Thyroid gland (tissue), 4 donors: ENCODE results near the gene RPS19. TPM values are rescaled to one million over a fixed set of nuclear protein-coding genes. Genes with fewer than 3 reads are reported as not detected.

Source experiments
- DNase-seq, 2 donors: peaks; one replicate each; pipeline ENCODE4 v3.0.0-alpha.2; 2019
- H3K27ac ChIP-seq, 3 donors: fragments of 200-600 bp; sonication (generic); 1 replicate in 2 of 3; 2 replicates in 1 of 3; pipeline ENCODE4 v1.5.1; 2016 to 2019; ENCODE audit warnings: mild to moderate bottlenecking in 1 of 3, moderate library complexity in 1 of 3
- H3K27me3 ChIP-seq: fragments of 200-600 bp; sonication (generic); one replicate; pipeline ENCODE4 v1.5.1; 2019
- H3K36me3 ChIP-seq, 2 donors: fragments of 200-600 bp; sonication (generic); one replicate each; pipeline ENCODE4 v1.5.1; 2016 to 2019
- H3K4me1 ChIP-seq, 2 donors: fragments of 200-600 bp; sonication (generic); one replicate each; pipeline ENCODE4 v1.5.1; 2017 to 2019
- H3K4me3 ChIP-seq, 3 donors: fragments of 200-600 bp; sonication (generic); replicated peaks in 1 of 3; 1 replicate in 2 of 3; 2 replicates in 1 of 3; pipeline ENCODE4 v1.5.1; 2016; ENCODE audit warnings: mild to moderate bottlenecking in 1 of 3
- H3K9me3 ChIP-seq: fragments of 200-600 bp; sonication (generic); one replicate; pipeline ENCODE4 v1.5.1; 2017
- CTCF ChIP-seq, 6 experiments: fragments of 200-600 bp in 3 of 6; fragments of 450-650 bp in 3 of 6; sonication (generic) in 3 of 6; IDR thresholded peaks; one replicate each; pipeline ENCODE4 v1.5.1; 2016 to 2019; ENCODE audit warnings: antibody characterized with exemption in 6 of 6, mild to moderate bottlenecking in 2 of 6, inconsistent platforms in 1 of 6, moderate library complexity in 1 of 6
- POLR2A ChIP-seq, 2 donors: fragments of 450-650 bp; IDR thresholded peaks; one replicate each; pipeline ENCODE4 v1.6.1; 2017; ENCODE audit warnings: antibody characterized with exemption in 2 of 2, mild to moderate bottlenecking in 2 of 2, moderate library complexity in 1 of 2
- WGBS, 2 donors: methylation state at CpG; one replicate each; pipeline ENCODE4 v1.1.5; 2017; 5-methylcytosine and 5-hydroxymethylcytosine counted together
- intact Hi-C: fragments of 100-400 bp; cut with DNase I; formaldehyde crosslinking; loops from one replicate; pipeline ENCODE4 v1.15.1; 2023
- total RNA-seq, 4 donors: library from RNA; depleted of rRNA; stranded (reverse); fragments of >200 nt; gene quantifications; one replicate each; pipeline ENCODE4 v1.2.3, GENCODE V29; 2016

Gene RPS19
- total RNA-seq, 4 donors from 2014 or later: 351 to 1,305 (median 623) TPM

- Histone ChIP-seq H3K4me1 (peaks cover 13 to 17% of the 10 kb centered on the region in 2 donors), H3K4me3 (no peak overlapping the region), H3K9me3 (no peaks in the 10 kb centered on the region), H3K27ac (no peak overlapping the region), H3K36me3 (peaks cover 50 to 57% of the 10 kb centered on the region in 2 donors), H3K27me3 (no peaks in the 10 kb centered on the region)
- WGBS, 2 donors: 27 to 37% methylated on average over 10 of the region's 10 CpGs
- peak; percentile 83 to 88 for DNase-seq
- intact Hi-C loops: no loop called here
- no peak for TF ChIP-seq POLR2A (IDR thresholded peaks at IDR 0.05)
- no peak for TF ChIP-seq CTCF (IDR thresholded peaks at IDR 0.05)
Measured at GRCh38 chr19:41868120-41868988, 8.3 kb downstream of the RPS19 start.

GRCh38 chr19:41868989-41869300 lies 8.9 kb downstream of the RPS19 start:
- Histone ChIP-seq H3K36me3 (peaks cover 47 to 54% of the 10 kb centered on the region in 2 donors), H3K4me1 (peaks cover 13 to 17% of the 10 kb centered on the region in 2 donors), H3K27me3 (no peaks in the 10 kb centered on the region), H3K27ac (no peak overlapping the region), H3K9me3 (no peaks in the 10 kb centered on the region), H3K4me3 (no peak overlapping the region)
- intact Hi-C loops: no loop called here
- TF ChIP-seq CTCF (IDR thresholded peaks at IDR 0.05) (no peak), POLR2A (IDR thresholded peaks at IDR 0.05) (no peak)
- WGBS, 2 donors: 77% methylated on average over 12 of the region's 12 CpGs; no CpG with 5 or more reads in 1 of the 2 donors
- no peak for DNase-seq

GRCh38 chr19:41869374-41869955 lies 9.4 kb downstream of the RPS19 start:
- Histone ChIP-seq H3K36me3 (peaks cover 42 to 49% of the 10 kb centered on the region in 2 donors), H3K4me3 (no peak overlapping the region), H3K4me1 (peaks cover 13 to 17% of the 10 kb centered on the region in 2 donors), H3K27me3 (no peaks in the 10 kb centered on the region), H3K27ac (no peak overlapping the region), H3K9me3 (no peaks in the 10 kb centered on the region)
- DNase-seq: no peak
- 76 to 80% methylated on average over 10 to 12 of the region's 13 CpGs for WGBS, 2 donors
- intact Hi-C loops: no loop called here
- TF ChIP-seq POLR2A (IDR thresholded peaks at IDR 0.05) (no peak), CTCF (IDR thresholded peaks at IDR 0.05) (no peak)

- Histone ChIP-seq H3K27me3 (no peaks in the 10 kb centered on the region), H3K4me1 (peaks cover 13 to 17% of the 10 kb centered on the region in 2 donors), H3K9me3 (no peaks in the 10 kb centered on the region), H3K27ac (no peak overlapping the region), H3K4me3 (no peak overlapping the region), H3K36me3 (peaks cover 32 to 39% of the 10 kb centered on the region in 2 donors)
- TF ChIP-seq POLR2A (IDR thresholded peaks at IDR 0.05) (no peak), CTCF (IDR thresholded peaks at IDR 0.05) (no peak)
- WGBS, 2 donors: 61 to 66% methylated on average over 3 of the region's 3 CpGs
- intact Hi-C loops: no loop called here
- no peak for DNase-seq
Measured at GRCh38 chr19:41870401-41870873, 10.4 kb downstream of the RPS19 start.
